ENCODE measurements around the gene ARHGAP32.
A peak's percentile ranks its signal among the peaks of the same experiment; 100 is the strongest.

Gene ARHGAP32

DNA sequence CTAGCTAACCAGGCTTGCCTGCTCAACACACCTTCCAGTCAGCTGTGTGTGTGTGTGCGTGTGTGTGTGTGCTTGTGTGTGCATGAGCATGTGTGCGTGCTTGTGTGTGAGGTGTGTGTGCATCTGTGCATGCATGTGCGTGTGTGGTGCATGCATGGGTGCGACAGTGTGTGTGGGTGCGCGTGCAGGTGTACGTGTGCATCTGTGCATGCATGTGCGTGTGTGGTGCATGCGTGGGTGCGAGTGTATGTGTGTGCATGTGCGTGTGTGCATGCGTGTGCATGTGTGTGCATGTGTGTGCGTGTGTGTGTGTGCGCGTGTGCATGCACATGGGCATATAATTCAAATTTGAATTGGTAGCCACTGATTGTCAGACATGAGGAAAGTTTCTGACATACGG lies 239.0 kb downstream of the ARHGAP32 start:
- TF ChIP-seq SPI1 (IDR thresholded peaks at IDR 0.05; ENCODE audit: low read depth, low read length) (no peak), POU2F2 (IDR thresholded peaks at IDR 0.05; ENCODE audit: low read depth, low read length) (0 out of 2 replicates have a peak, but pooled peaks have one; percentile 16)
- FAIRE-seq = peak; percentile 28
- no peak for DNase-seq (ENCODE audit: insufficient read length, low spot score)

DNA sequence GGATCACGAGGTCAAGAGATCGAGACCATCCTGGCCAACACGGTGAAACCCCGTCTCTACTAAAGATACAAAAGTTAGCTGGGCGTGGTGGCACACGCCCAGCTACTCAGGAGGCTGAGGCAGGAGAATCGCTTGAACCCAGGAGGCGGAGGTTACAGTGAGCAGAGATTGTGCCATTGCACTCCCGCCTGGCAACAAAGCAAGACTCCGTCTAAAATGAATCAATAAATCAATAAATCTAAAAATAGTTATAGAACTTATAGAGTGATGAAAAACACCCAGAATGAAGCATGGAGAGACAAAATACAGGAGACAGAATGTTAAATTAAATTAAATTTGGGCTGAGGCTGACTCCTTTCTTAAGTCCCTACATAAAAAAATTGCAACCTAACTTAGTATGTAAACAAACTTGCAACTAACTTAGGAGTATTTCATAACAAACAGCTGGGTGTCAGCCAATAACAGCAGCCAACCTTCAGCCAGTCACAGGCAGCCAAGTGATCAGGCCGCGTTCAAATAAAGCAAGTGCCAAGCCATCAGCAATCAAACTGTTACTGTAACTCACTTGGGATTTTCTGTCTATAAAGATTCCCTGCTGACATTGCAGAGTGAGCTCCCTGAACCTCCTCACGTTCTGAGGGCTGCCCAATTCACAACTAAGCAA lies 242.2 kb downstream of the ARHGAP32 start:
- FAIRE-seq (no peak), DNase-seq (ENCODE audit: insufficient read length, low spot score) (no peak)
- TF ChIP-seq POLR2AphosphoS5 (IDR thresholded peaks at IDR 0.05; ENCODE audit: low read depth, low read length) (no peak), POLR2A (IDR thresholded peaks at IDR 0.05; ENCODE audit: low read depth, low read length) (no peak), POU2F2 (IDR thresholded peaks at IDR 0.05; ENCODE audit: low read depth, low read length) (no peak), SPI1 (IDR thresholded peaks at IDR 0.05; ENCODE audit: low read depth, low read length) (no peak), TAF1 (IDR thresholded peaks at IDR 0.05; ENCODE audit: low read depth, low read length) (no peak), PAX5 (IDR thresholded peaks at IDR 0.05; ENCODE audit: insufficient read depth, low read length, severe bottlenecking) (no peak)

GRCh38 chr11:128948583-128948982 lies 243.5 kb downstream of the ARHGAP32 start:
- no peak for TF ChIP-seq TAF1 (IDR thresholded peaks at IDR 0.05; ENCODE audit: low read depth, low read length)
- TF ChIP-seq POU2F2 (IDR thresholded peaks at IDR 0.05; ENCODE audit: low read depth, low read length) = no peak
- TF ChIP-seq POLR2A (IDR thresholded peaks at IDR 0.05; ENCODE audit: low read depth, low read length) = no peak
- no peak for TF ChIP-seq POLR2AphosphoS5 (IDR thresholded peaks at IDR 0.05; ENCODE audit: low read depth, low read length)
- TF ChIP-seq PAX5 (IDR thresholded peaks at IDR 0.05; ENCODE audit: insufficient read depth, low read length, severe bottlenecking) = no peak
- no peak for TF ChIP-seq SPI1 (IDR thresholded peaks at IDR 0.05; ENCODE audit: low read depth, low read length)
- no peak for DNase-seq (ENCODE audit: insufficient read length, low spot score)
- no peak for FAIRE-seq

DNA sequence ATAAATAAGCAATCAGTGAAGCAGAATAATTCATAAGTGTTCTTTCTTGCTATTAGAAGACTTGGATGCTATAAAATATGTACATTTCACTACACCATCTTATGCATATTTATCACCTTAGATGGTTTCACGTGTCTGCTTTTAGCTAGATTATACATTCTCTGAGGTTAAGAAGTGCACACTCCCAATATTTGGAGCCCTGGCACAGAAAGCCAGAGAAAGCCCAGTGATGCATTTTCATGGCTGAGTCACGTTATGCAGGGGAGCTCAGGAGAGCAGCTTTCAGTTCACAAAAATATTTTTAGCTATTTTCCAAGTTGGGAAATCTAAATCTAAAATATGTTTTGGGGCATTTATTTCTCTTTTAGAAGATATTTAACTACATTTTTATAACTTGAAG lies 244.4 kb downstream of the ARHGAP32 start:
- DNase-seq (ENCODE audit: insufficient read length, low spot score) (no peak), FAIRE-seq (no peak)
- TF ChIP-seq POLR2A (IDR thresholded peaks at IDR 0.05; ENCODE audit: low read depth, low read length) (no peak), POU2F2 (IDR thresholded peaks at IDR 0.05; ENCODE audit: low read depth, low read length) (no peak), POLR2AphosphoS5 (IDR thresholded peaks at IDR 0.05; ENCODE audit: low read depth, low read length) (no peak), TAF1 (IDR thresholded peaks at IDR 0.05; ENCODE audit: low read depth, low read length) (no peak), SPI1 (IDR thresholded peaks at IDR 0.05; ENCODE audit: low read depth, low read length) (no peak), PAX5 (IDR thresholded peaks at IDR 0.05; ENCODE audit: insufficient read depth, low read length, severe bottlenecking) (no peak)

- DNase-seq (ENCODE audit: insufficient read length, low spot score) = no peak
- no peak for FAIRE-seq
- TF ChIP-seq POU2F2 (IDR thresholded peaks at IDR 0.05; ENCODE audit: low read depth, low read length) = no peak
- TF ChIP-seq POLR2A (IDR thresholded peaks at IDR 0.05; ENCODE audit: low read depth, low read length) = no peak
- no peak for TF ChIP-seq TAF1 (IDR thresholded peaks at IDR 0.05; ENCODE audit: low read depth, low read length)
- TF ChIP-seq POLR2AphosphoS5 (IDR thresholded peaks at IDR 0.05; ENCODE audit: low read depth, low read length) = no peak
- no peak for TF ChIP-seq PAX5 (IDR thresholded peaks at IDR 0.05; ENCODE audit: insufficient read depth, low read length, severe bottlenecking)
- no peak for TF ChIP-seq SPI1 (IDR thresholded peaks at IDR 0.05; ENCODE audit: low read depth, low read length)
Observed at GRCh38 chr11:128946648-128947047, 245.5 kb downstream of the ARHGAP32 start.

- TF ChIP-seq POLR2A (IDR thresholded peaks at IDR 0.05; ENCODE audit: low read depth, low read length) (no peak), SPI1 (IDR thresholded peaks at IDR 0.05; ENCODE audit: low read depth, low read length) (no peak), POU2F2 (IDR thresholded peaks at IDR 0.05; ENCODE audit: low read depth, low read length) (no peak), POLR2AphosphoS5 (IDR thresholded peaks at IDR 0.05; ENCODE audit: low read depth, low read length) (no peak), TAF1 (IDR thresholded peaks at IDR 0.05; ENCODE audit: low read depth, low read length) (no peak), PAX5 (IDR thresholded peaks at IDR 0.05; ENCODE audit: insufficient read depth, low read length, severe bottlenecking) (no peak)
- FAIRE-seq (no peak), DNase-seq (ENCODE audit: insufficient read length, low spot score) (no peak)
Observed at GRCh38 chr11:128943428-128943976, 248.6 kb downstream of the ARHGAP32 start.

DNA sequence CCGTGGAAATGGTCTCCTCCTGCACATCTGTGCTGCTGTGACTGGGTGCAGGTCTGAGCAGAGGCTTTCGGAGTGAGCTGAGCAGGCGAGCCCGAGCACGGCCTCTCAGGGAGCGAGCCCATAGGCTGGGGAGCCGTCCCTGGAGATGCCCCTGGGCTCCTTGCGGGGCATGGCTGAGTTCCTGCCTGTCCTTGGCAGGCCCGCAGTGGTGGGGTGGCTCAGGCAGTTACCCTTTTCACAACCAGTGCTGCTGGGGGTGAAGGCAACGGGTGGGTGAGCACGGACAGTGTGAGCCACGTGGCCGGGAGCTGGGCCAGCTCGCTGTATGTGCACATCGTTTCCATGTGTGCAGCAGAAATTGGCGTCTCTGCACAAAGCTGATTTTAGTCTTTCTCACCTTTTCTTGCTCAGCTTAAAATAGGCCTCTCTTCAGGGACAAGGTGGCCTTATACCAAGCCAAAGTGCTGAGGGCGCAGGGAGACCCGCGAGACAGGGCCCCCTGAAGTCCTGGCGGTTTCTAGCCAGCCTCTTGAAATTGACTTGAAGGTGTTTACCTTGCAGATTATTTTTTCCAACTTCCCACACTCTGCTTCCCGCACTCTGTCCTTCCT lies 249.2 kb downstream of the ARHGAP32 start, which contains the start of gene TP53AIP1:
Gene TP53AIP1, minus strand, starts transcription at position 55 of the 611 bp plus-strand sequence. CDS start 5,053 bp downstream, outside the sequence.
- DNase-seq (ENCODE audit: insufficient read length, low spot score) (no peak), FAIRE-seq (no peak)
- TF ChIP-seq POU2F2 (IDR thresholded peaks at IDR 0.05; ENCODE audit: low read depth, low read length) (no peak), PAX5 (IDR thresholded peaks at IDR 0.05; ENCODE audit: insufficient read depth, low read length, severe bottlenecking) (no peak), TAF1 (IDR thresholded peaks at IDR 0.05; ENCODE audit: low read depth, low read length) (no peak), POLR2A (IDR thresholded peaks at IDR 0.05; ENCODE audit: low read depth, low read length) (no peak), POLR2AphosphoS5 (IDR thresholded peaks at IDR 0.05; ENCODE audit: low read depth, low read length) (no peak)

DNA sequence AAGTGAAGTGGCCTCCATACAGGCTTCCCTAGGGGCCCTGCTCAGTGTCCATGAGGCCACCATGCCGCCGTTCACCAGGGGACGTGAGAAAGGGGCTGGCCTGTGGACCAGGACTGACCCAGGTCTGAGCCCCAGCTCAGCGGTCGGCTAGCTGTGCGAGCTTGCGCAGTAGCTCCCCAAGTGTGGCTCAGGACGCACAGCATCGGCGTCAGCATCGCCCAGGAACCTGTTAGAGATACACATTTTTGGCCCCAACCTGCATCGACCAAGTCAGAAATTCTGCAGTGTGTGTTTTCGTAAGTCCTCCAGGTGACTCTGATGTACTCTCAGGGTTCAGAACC lies 249.9 kb downstream of the ARHGAP32 start:
- TF ChIP-seq SPI1 (IDR thresholded peaks at IDR 0.05; ENCODE audit: low read depth, low read length) (no peak), POU2F2 (IDR thresholded peaks at IDR 0.05; ENCODE audit: low read depth, low read length) (no peak), TAF1 (IDR thresholded peaks at IDR 0.05; ENCODE audit: low read depth, low read length) (no peak), POLR2AphosphoS5 (IDR thresholded peaks at IDR 0.05; ENCODE audit: low read depth, low read length) (no peak), PAX5 (IDR thresholded peaks at IDR 0.05; ENCODE audit: insufficient read depth, low read length, severe bottlenecking) (no peak), POLR2A (IDR thresholded peaks at IDR 0.05; ENCODE audit: low read depth, low read length) (no peak)
- DNase-seq (ENCODE audit: insufficient read length, low spot score) = no peak
- FAIRE-seq = no peak

DNA sequence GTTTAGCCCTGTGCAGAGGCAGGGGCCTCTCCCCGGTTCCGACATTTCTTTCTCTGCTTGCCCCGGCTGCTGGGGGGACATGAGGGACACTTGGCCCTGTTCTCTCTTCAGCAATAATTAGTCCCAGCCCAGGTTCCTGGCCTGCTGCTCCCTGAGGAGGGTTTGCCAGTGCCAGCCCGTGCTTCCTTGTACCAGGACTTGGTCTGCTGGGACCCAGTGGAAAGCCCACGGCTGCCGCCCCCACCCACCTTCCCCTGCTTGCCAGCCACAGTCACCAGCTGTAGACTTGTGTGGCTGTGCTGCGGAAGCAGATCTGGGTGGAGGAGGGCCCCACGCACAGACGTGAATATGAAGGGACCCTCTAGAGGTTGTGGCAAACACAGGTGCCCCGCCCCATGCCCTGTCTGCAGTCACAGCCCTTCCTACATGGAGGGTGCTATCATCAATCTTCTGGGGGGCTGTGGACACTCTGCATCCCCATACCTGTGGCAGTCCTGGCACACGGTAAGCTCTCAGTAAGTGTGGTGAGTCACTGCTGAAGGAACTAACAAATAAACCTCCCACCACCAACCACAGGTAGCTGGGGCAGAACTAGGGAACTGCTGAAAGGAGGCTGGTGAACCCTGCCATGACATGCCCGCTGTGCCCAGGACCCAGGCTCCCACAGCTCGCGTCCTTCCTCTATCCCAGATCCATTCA lies 250.4 kb downstream of the ARHGAP32 start:
- TF ChIP-seq POLR2AphosphoS5 (IDR thresholded peaks at IDR 0.05; ENCODE audit: low read depth, low read length) = no peak
- no peak for TF ChIP-seq TAF1 (IDR thresholded peaks at IDR 0.05; ENCODE audit: low read depth, low read length)
- DNase-seq (ENCODE audit: insufficient read length, low spot score) (no peak), FAIRE-seq (no peak)
